B cell (primary cell): ENCODE measurements around the gene CES4A. TPM values are rescaled to one million over a fixed set of nuclear protein-coding genes. Genes with fewer than 3 reads are reported as not detected.

Experiments
- ATAC-seq: fragments of 200-7000 bp; cut with Tn5 transposase; one replicate; pipeline ENCODE4 v1.10.0; 2021; ENCODE audit warnings: low read depth, mild to moderate bottlenecking, moderate number of reproducible peaks, moderate library complexity
- CTCF ChIA-PET: fragments of 350-600 bp; sonication (Branson Sonifier 250); formaldehyde crosslinking; loops from one replicate; lab custom pipeline; 2021; ENCODE audit warnings: antibody characterized with exemption, inconsistent platforms; lab: Charles Lee
- POLR2A ChIA-PET: fragments of 350-600 bp; sonication (Branson Sonifier 250); formaldehyde crosslinking; loops from one replicate; lab custom pipeline; 2021; ENCODE audit warnings: antibody characterized with exemption; lab: Charles Lee
- DNase-seq: peaks from one replicate; pipeline ENCODE4 v3.0.0; 2013
- H2AFZ ChIP-seq: 2 replicates; pipeline ENCODE4 v1.6.1; 2012; ENCODE audit warnings: mild to moderate bottlenecking, low read depth, low read length; ENCODE audit not compliant: insufficient read depth, poor library complexity, severe bottlenecking
- H3K27ac ChIP-seq, 2 donors: 1 replicate in 1 of 2; 2 replicates in 1 of 2; pipeline ENCODE4 v1.5.1; 2012 to 2013; ENCODE audit warnings: low read length in 2 of 2, mild to moderate bottlenecking in 2 of 2, moderate library complexity in 1 of 2
- H3K27me3 ChIP-seq, 4 experiments: fragments of 200-600 bp in 1 of 4; sonication (generic) in 1 of 4; replicated peaks in 1 of 4; 1 replicate in 2 of 4; 2 replicates in 2 of 4; pipeline versions ENCODE4 v1.6.1 to v1.7.0; 2013 to 2016; ENCODE audit warnings: low read length in 3 of 4, mild to moderate bottlenecking in 2 of 4, mixed read lengths in 1 of 4, moderate library complexity in 1 of 4; ENCODE audit not compliant: insufficient read depth in 4 of 4, control insufficient read depth in 3 of 4; ENCODE audit errors: control extremely low read depth in 1 of 4
- H3K36me3 ChIP-seq, 2 experiments: replicated peaks in 1 of 2; 1 replicate in 1 of 2; 2 replicates in 1 of 2; pipeline versions ENCODE4 v1.6.1 to v1.7.1; 2013; ENCODE audit warnings: low read length in 1 of 2; ENCODE audit not compliant: insufficient read depth in 2 of 2, control insufficient read depth in 1 of 2; ENCODE audit errors: control extremely low read depth in 1 of 2, extremely low read depth in 1 of 2
- H3K4me1 ChIP-seq, 2 donors: fragments of 200-600 bp in 1 of 2; sonication (generic) in 1 of 2; 1 replicate in 1 of 2; 2 replicates in 1 of 2; pipeline versions ENCODE4 v1.5.1 to v1.6.1; 2013 to 2017; ENCODE audit warnings: low read length in 2 of 2; ENCODE audit not compliant: control insufficient read depth in 2 of 2, insufficient read depth in 2 of 2
- H3K4me2 ChIP-seq: replicated peaks from 2 replicates; pipeline ENCODE3; 2012; ENCODE audit warnings: mild to moderate bottlenecking, low read depth, low read length; ENCODE audit not compliant: poor library complexity, severe bottlenecking
- H3K4me3 ChIP-seq, 5 experiments: fragments of 200-600 bp in 1 of 5; sonication (generic) in 1 of 5; 1 replicate in 3 of 5; 2 replicates in 2 of 5; pipeline versions ENCODE4 v1.5.1 to v1.7.0; 2011 to 2016; ENCODE audit warnings: low read length in 4 of 5, mild to moderate bottlenecking in 4 of 5, low read depth in 2 of 5, control low read depth in 1 of 5, moderate library complexity in 1 of 5; ENCODE audit not compliant: insufficient read depth in 1 of 5; ENCODE audit errors: control extremely low read depth in 1 of 5, extremely low read depth in 1 of 5
- H3K79me2 ChIP-seq: fragments of 200-600 bp; sonication (generic); one replicate; pipeline ENCODE4 v1.6.0; 2016; ENCODE audit warnings: low read length; ENCODE audit not compliant: control insufficient read depth, insufficient read depth
- H3K9ac ChIP-seq: fragments of 200-600 bp; sonication (generic); 2 replicates; pipeline ENCODE4 v1.6.1; 2017; ENCODE audit warnings: mild to moderate bottlenecking, low read length, moderate library complexity
- H3K9me3 ChIP-seq, 3 donors: one replicate each; pipeline versions ENCODE4 v1.6.1 to v1.7.1; 2013; ENCODE audit warnings: low read length in 2 of 3; ENCODE audit not compliant: control insufficient read depth in 2 of 3, insufficient read depth in 1 of 3; ENCODE audit errors: control extremely low read depth in 1 of 3
- H4K20me1 ChIP-seq: 2 replicates; pipeline ENCODE4 v1.6.0; 2012; ENCODE audit warnings: mild to moderate bottlenecking, low read length; ENCODE audit not compliant: insufficient read depth, control insufficient read depth, poor library complexity, severe bottlenecking
- H3K27ac Mint-ChIP-seq: one replicate; pipeline ENCODE4 v1.8.0; 2021; ENCODE audit warnings: mixed read lengths
- H3K27me3 Mint-ChIP-seq: one replicate; pipeline ENCODE4 v1.8.0; 2021; ENCODE audit warnings: mixed read lengths
- H3K4me1 Mint-ChIP-seq: one replicate; pipeline ENCODE4 v1.8.0; 2021; ENCODE audit warnings: mixed read lengths
- H3K4me3 Mint-ChIP-seq: one replicate; pipeline ENCODE4 v1.8.0; 2021; ENCODE audit warnings: mixed read lengths
- H3K9me3 Mint-ChIP-seq: one replicate; pipeline ENCODE4 v1.8.0; 2022; ENCODE audit warnings: mixed read lengths; ENCODE audit not compliant: insufficient read depth
- CTCF ChIP-seq: fragments of 200-600 bp; IDR thresholded peaks from one replicate; pipeline ENCODE4 v1.8.0; 2022; ENCODE audit warnings: antibody characterized with exemption, mild to moderate bottlenecking
- EZH2 ChIP-seq: IDR thresholded peaks from 2 replicates; pipeline ENCODE4 v1.6.1; 2012; ENCODE audit warnings: borderline replicate concordance, low read depth, mild to moderate bottlenecking, moderate library complexity, low read length; ENCODE audit not compliant: insufficient read depth, poor library complexity, severe bottlenecking
- WGBS: methylation state at CpG from one replicate; pipeline ENCODE4 v1.1.5; 2013; ENCODE audit warnings: missing lambda C conversion rate; ENCODE audit not compliant: insufficient coverage; 5-methylcytosine and 5-hydroxymethylcytosine counted together
- intact Hi-C: fragments of 100-400 bp; cut with micrococcal nuclease; formaldehyde crosslinking; loops from one replicate; pipeline ENCODE4 v1.10.0; 2022
- polyA plus RNA-seq: library from polyadenylated mRNA; depleted of rRNA; stranded (reverse); fragments of >200 nt; gene quantifications from 2 replicates; pipeline ENCODE4 v1.2.3, GENCODE V29; 2012
- total RNA-seq, 2 donors: library from RNA; stranded (reverse); fragments of 120-200 nt in 1 of 2; gene quantifications; 1 replicate in 1 of 2; 2 replicates in 1 of 2; pipeline versions ENCODE4 v1.2.3 to v1.2.4, GENCODE V29; 2013 to 2022

CES4A gene
- total and polyA plus RNA-seq, 2 donors (not counting 1 experiment from before 2014, with no cell fraction given): 8.4 to 17.3 TPM

GRCh38 chr16:67014634-67015312, 26.4 kb downstream of the CES4A start:
- ChIA-PET CTCF (interaction anchor here (1.8 to 2.7 kb wide), 3 partner anchors 13 to 170 kb away, joined by 7 to 13 read pairs (median 10); partner anchors contain the start of gene CBFB), POLR2A (no interaction called here)
- TF ChIP-seq EZH2 (no peak), CTCF (no peak)
- Histone ChIP-seq H3K4me1 (peaks cover 12 to 13% of the 10 kb centered on the region in 2 donors), H3K79me2 (no peaks in the 10 kb centered on the region), H3K4me2 (peak overlapping the region; percentile 99), H3K9ac (peak overlapping the region; percentile 68), H3K27me3 (peaks cover 0 to 16% (median 7%) of the 10 kb centered on the region in 4 experiments), H3K9me3 (no peaks in the 10 kb centered on the region), H2AFZ (peak overlapping the region; percentile 79), H4K20me1 (no peaks in the 10 kb centered on the region), H3K27ac (no peak overlapping the region), H3K36me3 (no peaks in the 10 kb centered on the region), H3K4me3 (peak overlapping the region in 3 of 5 experiments; percentile 51 to 57 (median 52))
- Mint-ChIP-seq H3K9me3 (no peaks in the 10 kb centered on the region), H3K27ac (no peak overlapping the region), H3K4me3 (peak overlapping the region; percentile 91), H3K27me3 (peaks cover 6% of the 10 kb centered on the region), H3K4me1 (peaks cover 2% of the 10 kb centered on the region)
- WGBS: 68% methylated on average over 2 of the region's 6 CpGs
- intact Hi-C loops: loop anchor here (2.0 kb wide), 1 partner anchor 14 kb away; the partner anchor contains the start of gene CBFB
- ATAC-seq (no peak), DNase-seq (no peak)

- no peak for DNase-seq
- CTCF ChIA-PET: interaction anchor here (0.9 to 2.7 kb wide), 3 partner anchors 13 to 140 kb away, joined by 4 to 10 read pairs (median 6); partner anchors contain the start of gene CBFB
- peak overlapping the region; percentile 29 for H3K4me3 Mint-ChIP-seq
Measured at GRCh38 chr16:67015313-67015731, 26.9 kb downstream of the CES4A start.

More at GRCh38 chr16:67015313-67015731, 26.9 kb downstream of the CES4A start:
- no peaks in the 10 kb centered on the region for H3K36me3 ChIP-seq
- H4K20me1 ChIP-seq: no peaks in the 10 kb centered on the region
- H3K9me3 Mint-ChIP-seq: no peaks in the 10 kb centered on the region
- intact Hi-C loops: loop anchor here (2.0 kb wide), 1 partner anchor 13 kb away; the partner anchor contains the start of gene CBFB
- peaks cover 6% of the 10 kb centered on the region for H3K27me3 Mint-ChIP-seq
- H3K4me3 ChIP-seq: no peak overlapping the region
- 96% methylated on average over 8 of the region's 9 CpGs for WGBS
- ATAC-seq: no peak
- TF ChIP-seq EZH2 (no peak), CTCF (no peak)
- H3K4me1 ChIP-seq: peaks cover 12 to 13% of the 10 kb centered on the region in 2 donors
- peaks cover 2% of the 10 kb centered on the region for H3K4me1 Mint-ChIP-seq
- no peak overlapping the region for H3K27ac Mint-ChIP-seq
- H3K9ac ChIP-seq: no peak overlapping the region
- peaks cover 0 to 16% (median 7%) of the 10 kb centered on the region in 4 experiments for H3K27me3 ChIP-seq
- no peak overlapping the region for H3K27ac ChIP-seq
- H2AFZ ChIP-seq: no peak overlapping the region
- no peaks in the 10 kb centered on the region for H3K79me2 ChIP-seq
- H3K9me3 ChIP-seq: no peaks in the 10 kb centered on the region
- H3K4me2 ChIP-seq: no peak overlapping the region
- POLR2A ChIA-PET: interaction anchor here (0.7 kb wide), 2 partner anchors 19 to 144 kb away, joined by 4 to 5 read pairs; no protein-coding TSS in a partner anchor
